ENCODE measurements around the gene SLC22A31.
"Not testable (repeated sequence)": the region's sequence is repeated elsewhere in the genome, so short reads cannot be mapped to it uniquely, and the experiment has no call there.

The SLC22A31 gene

DNA sequence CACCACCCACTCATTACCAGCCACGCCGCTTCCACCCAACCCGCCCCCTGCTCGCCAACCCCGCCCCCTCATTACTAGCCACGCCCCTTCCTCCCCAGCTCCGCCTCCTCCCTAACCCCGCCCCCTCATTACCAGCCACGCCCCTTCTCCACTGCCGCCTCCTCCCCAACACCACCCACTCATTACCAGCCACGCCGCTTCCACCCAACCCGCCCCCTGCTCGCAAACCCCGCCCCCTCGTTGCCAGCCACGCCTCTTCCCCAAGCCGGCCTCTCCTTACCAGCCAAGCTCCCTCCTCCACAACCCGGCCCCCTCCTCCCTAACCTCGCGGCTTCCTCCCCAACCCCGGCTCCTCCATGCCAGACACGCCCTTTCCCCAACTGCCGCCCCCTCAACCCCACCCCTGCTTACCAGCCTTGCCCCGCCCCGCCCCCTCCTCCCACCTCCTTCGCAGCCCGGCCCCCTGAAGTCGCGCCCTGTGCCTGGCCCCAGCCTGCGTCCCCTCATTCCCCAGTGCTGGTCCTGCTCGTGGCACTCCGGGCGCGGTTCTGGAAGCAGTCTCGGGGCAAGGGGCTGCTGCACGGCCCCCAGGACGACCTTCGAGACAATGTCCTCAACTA lies 7.3 kb downstream of the SLC22A31 start:
- DNase-seq (ENCODE audit: low read depth): no peak

DNA sequence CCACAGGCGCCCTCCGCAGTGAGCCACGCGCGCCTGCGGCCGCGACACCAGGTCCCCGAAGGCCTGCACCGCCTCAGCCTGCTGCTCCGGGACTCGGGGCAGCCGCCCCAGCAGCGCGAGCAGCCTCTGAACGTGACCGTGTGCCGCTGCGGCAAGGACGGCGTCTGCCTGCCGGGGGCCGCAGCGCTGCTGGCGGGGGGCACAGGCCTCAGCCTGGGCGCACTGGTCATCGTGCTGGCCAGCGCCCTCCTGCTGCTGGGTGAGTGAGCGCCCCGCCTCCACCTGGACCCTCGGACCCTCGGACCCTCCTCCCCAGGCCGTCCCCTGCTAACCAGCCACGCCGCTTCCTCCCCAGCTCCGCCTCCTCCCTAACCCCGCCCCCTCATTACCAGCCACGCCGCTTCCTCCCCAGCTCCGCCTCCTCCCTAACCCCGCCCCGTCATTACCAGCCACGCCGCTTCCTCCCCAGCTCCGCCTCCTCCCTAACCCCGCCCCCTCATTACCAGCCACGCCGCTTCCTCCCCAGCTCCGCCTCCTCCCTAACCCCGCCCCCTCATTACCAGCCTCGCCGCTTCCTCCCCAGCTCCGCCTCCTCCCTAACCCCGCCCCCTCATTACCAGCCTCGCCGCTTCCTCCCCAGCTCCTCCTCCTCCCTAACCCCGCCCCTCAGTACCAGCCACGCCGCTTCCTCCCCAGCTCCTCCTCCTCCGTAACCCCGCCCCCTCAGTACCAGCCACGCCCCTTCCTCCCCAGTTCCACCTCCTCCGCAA lies 8.0 kb downstream of the SLC22A31 start:
- peak; percentile 36 for DNase-seq (ENCODE audit: low read depth)

DNA sequence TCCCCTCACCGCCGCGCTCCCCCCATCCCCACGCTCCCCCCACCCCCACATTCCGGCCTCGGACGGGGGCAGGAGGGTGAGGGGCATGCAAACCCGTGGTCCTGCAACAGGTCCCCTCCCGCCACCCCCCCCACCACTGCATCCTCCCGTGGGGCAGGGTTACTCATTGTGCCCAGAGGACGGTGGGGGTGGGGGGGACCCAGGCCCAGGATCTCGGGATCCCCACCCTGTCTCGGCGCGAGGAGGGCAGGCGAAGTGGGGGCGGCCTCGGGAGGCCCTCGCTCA lies 8.5 kb downstream of the SLC22A31 start:
- DNase-seq (ENCODE audit: low read depth): no peak

DNA sequence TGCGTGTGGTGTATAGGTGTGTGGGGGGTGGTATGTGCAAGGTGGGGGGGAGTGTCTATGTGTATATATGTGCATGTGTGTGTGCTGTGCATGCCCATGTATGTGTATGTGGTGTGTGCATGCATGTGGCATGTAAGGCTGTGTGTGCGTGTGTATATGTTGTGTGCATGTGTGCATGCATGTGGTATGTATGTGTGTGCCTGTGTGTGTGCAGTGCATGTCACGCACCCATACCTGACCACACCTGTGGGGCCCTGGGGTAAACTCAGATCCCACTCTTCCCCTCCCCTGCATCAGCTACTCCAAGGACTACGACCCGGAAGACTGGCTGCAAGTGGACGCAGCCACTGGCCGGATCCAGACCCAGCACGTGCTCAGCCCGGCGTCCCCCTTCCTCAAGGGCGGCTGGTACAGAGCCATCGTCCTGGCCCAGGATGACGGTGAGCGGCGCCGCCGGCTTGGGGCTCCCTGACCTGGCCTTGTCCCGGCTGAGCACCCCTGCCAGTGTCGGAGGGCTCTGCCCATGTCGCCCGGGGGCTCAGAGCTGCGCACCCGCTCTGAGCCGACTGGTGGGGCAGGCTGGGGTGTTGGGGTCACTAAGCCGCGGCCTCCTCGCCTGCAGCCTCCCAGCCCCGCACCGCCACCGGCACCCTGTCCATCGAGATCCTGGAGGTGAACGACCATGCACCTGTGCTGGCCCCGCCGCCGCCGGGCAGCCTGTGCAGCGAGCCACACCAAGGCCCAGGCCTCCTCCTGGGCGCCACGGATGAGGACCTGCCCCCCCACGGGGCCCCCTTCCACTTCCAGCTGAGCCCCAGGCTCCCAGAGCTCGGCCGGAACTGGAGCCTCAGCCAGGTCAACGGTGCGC lies 9.1 kb downstream of the SLC22A31 start:
- DNase-seq (ENCODE audit: low read depth): no peak

DNA sequence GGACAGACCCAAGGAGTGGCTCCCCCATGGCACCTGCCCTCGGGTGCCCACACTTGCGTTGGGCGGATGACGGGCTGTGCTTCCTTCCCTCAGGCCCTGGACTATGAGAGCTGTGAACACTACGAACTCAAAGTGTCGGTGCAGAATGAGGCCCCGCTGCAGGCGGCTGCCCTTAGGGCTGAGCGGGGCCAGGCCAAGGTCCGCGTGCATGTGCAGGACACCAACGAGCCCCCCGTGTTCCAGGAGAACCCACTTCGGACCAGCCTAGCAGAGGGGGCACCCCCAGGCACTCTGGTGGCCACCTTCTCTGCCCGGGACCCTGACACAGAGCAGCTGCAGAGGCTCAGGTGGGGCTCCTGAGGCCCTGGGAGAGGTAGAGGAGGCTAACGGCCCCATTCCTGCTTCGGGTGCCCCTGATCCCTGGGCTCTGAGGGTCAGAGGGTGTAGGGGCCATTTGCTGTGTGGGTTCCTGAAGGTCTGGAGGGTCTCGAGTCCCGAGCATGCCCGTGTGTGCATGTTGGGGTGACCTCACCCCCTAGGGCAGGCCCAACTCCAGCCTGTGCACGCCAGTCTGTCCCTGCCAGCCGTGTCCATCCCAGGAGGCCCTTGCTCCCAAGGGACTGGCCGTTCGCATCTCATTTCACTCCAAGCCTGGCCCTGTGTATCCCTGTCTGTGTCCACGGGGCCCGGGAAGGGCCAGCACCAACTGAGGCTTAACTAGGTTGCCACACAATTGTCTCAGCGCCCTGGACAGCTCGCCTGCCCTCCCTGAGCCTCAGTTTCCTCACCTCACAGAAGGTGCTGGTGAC lies 10.0 kb downstream of the SLC22A31 start:
- no peak for DNase-seq (ENCODE audit: low read depth)

DNA sequence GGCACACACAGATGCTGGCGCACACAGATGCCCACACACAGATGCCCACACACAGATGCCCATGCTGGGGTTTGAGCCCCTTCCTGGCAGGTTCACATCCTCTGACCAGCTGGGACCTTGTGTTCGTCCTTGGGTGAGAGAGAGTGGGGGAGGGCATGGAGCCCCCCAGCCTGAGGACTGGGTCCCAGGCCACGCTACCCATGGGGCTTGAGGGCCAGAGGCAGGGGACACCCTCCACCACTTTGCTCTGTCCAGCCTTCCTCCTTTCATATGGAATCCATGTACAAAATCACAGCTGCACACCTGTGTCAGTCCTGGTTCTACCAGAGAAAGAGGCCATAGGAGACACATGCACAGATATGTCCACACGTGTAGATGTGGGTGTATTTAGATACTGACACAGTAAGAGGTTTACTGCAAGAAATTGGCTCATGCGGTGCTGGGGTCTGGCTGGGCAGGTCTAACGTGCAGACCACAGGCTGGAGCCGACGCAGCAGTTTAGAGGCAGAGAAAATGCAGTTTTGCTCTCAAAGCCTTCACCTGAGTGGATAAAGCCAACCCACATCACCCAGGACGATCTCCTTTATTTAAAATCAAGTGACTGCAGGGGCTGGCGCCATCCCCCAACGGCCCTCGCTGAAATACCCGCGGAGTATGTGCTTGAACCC lies 10.8 kb downstream of the SLC22A31 start:
- no peak for DNase-seq (ENCODE audit: low read depth)

DNA sequence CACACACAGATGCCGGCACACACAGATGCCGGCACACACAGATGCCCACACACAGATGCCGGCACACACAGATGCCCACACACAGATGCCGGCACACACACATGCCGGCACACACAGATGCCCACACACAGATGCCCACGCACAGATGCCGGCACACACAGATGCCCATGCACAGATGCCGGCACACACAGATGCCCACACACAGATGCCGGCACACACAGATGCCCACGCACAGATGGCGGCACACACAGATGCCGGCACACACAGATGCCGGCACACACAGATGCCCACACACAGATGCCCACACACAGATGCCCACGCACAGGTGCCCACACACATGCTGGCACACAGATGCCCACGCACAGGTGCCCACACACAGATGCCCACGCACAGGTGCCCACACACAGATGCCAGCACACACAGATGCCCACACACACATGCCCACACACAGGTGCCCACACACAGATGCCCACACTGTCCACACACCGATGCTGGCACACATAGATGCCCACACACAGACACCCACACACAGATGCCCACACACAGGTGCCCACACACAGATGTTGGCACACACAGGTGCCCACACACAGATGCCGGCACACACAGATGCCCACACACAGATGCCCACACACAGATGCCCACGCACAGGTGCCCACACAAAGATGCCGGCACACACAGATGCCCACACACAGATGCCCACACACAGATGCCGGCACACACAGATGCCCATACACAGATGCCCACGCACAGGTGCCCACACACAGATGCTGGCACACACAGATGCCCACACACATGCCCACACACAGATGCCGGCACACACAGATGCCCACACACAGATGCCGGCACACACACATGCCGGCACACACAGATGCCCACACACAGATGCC lies 11.6 kb downstream of the SLC22A31 start:
- not testable (repeated sequence) for DNase-seq (ENCODE audit: low read depth)

DNA sequence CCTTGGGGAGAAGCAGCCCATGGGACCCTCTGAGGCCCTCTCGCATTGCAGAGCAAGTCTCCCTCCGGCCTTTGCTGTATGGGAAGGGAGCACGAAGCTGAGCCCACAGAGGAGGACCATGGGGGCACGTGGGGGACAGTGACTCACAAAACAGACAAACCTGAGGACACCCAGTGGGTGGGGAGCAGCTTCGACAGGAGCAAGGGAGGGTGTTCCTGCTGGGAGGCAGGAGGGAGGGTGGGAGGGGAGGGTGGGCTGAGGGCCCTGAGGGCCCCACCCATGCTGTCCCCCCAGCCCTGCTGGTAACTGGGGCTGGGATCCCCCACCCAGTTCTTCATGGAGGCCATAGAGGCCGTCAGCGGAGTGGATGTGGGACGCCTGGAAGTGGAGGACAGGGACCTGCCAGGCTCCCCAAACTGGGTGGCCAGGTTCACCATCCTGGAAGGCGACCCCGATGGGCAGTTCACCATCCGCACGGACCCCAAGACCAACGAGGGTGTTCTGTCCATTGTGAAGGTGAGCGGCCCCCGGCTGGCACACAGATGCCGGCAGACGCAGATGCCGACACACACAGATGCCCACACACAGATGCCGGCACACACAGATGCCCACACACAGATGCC lies 12.5 kb downstream of the SLC22A31 start:
- no peak for DNase-seq (ENCODE audit: low read depth)

DNA sequence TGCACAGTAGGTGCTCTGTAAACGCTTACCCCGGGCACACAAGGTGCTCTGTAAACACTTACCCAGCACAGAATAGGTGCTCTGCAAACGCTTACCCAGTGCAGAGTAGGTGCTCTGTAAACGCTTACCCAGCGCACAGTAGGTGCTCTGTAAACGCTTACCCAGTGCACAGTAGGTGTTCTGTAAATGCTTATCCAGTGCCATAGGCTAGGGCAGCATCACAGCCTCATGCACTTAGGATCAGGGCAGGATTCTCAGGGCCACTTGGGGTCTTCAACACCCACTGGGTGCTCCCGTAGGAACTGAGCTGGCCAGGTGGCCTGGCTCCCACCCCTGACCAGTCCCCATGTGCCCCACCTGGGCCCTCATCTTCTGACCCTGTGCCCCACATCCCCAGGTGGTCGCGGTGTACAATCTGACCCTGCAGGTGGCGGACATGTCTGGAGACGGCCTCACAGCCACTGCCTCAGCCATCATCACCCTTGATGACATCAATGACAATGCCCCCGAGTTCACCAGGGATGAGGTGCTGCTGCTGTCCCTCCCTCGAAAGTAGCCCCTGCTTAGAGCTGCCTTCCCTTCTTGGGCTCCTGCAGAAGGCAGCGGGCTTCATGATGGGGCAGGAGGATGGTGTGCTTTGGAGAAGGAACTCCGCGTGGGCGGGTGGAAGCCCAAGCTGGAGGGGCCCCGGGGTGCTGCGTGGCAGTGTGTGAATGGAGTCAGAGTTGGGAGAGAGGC lies 13.1 kb downstream of the SLC22A31 start:
- DNase-seq (ENCODE audit: low read depth): no peak

DNA sequence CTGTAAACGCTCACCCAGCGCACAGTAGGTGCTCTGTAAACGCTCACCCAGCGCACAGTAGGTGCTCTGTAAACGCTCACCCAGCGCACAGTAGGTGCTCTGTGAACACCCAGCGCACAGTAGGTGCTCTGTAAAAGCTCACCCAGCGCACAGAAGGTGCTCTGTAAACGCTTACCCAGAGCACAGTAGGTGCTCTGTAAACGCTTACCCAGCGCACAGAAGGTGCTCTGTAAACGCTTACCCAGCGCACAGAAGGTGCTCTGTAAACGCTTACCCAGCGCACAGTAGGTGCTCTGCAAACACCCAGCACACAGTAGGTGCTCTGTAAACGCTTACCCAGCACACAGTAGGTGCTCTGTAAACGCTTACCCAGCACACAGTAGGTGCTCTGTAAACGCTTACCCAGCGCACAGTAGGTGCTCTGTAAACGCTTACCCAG lies 13.7 kb downstream of the SLC22A31 start:
- DNase-seq (ENCODE audit: low read depth): not testable (repeated sequence)

DNA sequence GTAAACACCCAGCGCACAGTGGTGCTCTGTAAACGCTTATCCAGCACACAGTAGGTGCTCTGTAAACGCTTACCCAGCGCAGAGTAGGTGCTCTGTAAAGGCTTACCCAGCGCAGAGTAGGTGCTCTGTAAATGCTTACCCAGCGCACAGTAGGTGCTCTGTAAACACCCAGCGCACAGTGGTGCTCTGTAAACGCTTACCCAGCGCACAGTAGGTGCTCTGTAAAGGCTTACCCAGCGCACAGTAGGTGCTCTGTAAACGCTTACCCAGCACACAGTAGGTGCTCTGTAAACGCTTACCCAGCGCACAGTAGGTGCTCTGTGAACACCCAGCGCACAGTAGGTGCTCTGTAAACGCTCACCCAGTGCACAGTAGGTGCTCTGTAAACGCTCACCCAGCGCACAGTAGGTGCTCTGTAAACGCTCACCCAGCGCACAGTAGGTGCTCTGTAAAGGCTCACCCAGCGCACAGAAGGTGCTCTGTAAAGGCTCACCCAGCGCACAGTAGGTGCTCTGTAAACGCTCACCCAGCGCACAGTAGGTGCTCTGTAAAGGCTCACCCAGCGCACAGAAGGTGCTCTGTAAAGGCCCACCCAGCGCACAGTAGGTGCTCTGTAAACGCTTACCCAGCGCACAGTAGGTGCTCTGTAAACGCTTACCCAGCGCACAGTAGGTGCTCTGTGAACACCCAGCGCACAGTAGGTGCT lies 14.3 kb downstream of the SLC22A31 start:
- not testable (repeated sequence) for DNase-seq (ENCODE audit: low read depth)

DNA sequence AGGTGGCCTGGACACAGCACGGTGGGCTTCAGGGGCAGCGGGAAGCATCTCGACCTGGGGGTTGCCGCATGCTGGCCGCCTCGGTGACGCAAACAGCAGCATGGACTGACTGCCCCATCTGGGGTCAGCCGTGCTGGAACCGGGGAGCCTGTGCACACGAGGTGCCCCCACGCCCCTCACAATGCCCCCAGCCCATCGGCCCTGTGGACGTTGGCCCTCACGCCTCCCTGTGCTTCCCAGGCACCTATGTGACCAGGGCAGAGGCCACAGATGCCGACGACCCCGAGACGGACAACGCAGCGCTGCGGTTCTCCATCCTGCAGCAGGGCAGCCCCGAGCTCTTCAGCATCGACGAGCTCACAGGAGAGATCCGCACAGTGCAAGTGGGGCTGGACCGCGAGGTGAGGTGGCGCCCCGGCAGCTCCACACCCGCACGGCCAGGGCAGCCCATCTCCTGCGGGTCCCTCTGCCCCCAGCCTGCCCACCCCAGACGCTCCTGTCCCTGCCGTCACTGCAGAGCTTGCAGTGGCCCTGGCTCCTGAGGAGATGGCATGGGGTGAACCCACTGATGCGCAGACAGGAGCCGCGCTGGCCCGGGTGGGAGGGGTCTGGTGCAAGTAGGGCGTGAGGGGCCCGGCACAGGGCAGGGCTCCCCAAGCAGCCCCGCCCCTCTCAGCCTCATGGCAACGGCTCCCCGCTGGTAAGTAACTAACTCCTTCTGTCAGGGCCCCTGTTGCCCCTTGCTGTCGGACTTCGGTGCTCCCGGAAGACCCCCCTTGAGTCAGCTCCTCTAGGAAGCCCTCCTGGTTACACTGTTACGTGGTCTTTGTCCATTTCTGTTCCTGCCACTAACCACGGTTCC lies 15.2 kb downstream of the SLC22A31 start:
- DNase-seq (ENCODE audit: low read depth): no peak

DNA sequence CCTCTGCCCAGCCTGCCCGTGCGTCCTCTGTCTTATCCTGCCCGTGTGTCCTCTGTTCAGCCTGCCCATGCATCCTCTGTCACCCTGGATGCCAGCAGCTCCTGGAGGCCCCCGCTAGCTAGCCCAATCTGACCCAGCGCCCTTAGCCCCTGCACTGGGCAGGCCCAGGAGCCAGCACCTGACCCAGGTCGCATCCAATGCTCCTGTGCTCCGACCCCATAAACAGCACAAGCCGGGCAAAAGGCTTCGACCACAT lies 15.7 kb downstream of the SLC22A31 start:
- no peak for DNase-seq (ENCODE audit: low read depth)

DNA sequence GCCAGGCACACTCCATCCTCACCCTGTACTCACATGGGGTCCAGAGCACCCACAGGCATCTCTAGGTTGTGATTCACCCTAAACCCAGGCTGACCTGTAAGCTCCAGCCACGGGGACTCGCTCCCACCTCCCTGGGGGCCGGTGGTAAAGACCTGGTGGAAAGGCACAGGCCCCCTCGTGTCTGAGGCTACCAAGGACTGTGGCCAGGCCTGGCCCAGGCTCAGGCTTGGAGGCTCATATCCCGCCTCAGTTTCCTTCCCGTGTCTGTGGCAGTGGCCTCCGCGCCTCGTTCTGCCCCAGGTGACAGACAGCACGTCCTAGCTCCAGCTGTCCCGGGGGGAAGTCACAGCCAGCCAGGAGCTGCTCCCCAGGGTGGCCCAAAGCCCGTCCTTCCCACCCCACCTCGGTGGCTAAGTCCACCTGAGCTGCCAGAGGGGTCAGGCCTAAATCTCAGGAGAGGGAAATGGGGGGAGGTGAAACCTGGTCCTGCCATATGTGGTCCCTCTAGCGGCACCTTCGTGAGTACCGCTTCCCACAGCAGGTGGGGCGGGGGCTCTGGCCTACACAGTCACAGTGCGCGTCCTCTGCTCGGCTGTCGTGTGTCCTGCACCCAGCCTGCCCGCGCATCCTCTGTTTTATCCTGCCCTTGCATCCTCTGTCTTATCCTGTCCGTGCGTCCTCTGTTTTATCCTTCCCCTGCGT lies 16.2 kb downstream of the SLC22A31 start:
- DNase-seq (ENCODE audit: low read depth): no peak

DNA sequence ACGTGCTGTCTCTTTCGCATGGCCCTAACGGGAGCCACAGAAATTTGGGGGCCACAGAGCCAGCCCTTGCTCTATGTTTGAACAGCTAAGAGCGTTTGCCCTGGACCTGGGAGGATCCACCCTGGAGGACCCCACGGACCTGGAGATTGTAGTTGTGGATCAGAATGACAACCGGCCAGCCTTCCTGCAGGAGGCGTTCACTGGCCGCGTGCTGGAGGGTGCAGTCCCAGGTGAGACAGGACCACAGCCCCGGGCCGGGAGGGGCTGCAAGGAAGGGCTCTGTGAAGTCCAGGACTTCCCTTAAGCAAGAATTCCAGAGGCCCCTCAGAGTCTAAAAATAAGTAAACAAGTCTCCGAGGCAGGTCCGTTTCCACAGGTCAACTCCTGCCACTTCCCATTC lies 16.9 kb downstream of the SLC22A31 start:
- DNase-seq (ENCODE audit: low read depth): no peak

DNA sequence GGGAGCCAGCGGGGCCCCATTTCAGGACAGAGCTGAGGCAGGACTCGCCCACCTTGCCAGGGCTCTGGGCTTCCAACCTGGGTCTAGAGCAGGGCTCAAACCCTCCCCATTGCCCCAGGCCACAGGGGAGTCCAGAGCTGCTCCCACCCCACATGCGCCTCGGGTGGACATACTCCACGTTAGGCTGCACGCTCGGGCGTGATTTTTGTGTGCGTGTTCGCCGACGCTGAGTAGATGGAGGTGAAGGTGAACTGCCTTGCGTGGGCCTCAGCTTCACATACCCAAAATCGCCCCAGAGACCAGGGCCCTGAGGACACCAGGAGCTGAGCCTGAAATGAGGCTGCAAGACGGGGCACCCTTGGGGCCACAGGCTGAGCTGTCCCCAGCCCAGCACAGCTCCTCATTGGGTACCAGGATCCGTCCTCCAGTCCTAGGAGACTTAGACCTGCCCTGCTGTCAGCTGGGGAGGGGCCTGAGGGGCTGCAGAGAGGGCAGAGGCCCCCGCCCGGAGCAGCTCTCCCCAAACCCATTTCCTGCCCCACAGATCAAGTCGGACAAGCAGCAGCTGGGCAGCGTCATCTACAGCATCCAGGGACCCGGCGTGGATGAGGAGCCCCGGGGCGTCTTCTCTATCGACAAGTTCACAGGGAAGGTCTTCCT lies 20.6 kb downstream of the SLC22A31 start:
- no peak for DNase-seq (ENCODE audit: low read depth)

DNA sequence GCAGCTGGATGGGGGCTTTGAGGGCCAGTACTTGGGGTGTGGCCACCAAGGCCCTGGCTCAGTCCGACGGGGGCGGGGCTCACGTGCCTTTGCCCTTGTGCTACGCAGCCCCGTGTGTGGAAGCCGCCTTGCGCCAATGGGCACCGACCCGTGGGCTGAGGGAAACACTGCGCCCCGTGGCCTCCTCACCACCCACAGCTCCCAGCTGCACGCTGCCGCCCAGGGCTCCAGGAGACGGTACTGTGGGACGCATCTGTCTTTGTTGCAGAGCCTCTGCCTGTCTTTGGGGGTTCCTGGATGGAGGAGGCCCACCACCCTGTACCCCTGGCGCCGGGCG lies 21.2 kb downstream of the SLC22A31 start:
- no peak for DNase-seq (ENCODE audit: low read depth)
